Measurements from ENCODE around the gene EDN1. TPM values are rescaled to one million over a fixed set of nuclear protein-coding genes. Genes with fewer than 3 reads are reported as not detected.

Gene EDN1
- total RNA-seq = 0.43 and 2.0 TPM in 2 replicates

GRCh38 chr6:12289933-12290820, at the start of gene EDN1:
TSS of gene EDN1 (plus strand) at chr6:12290361. CDS start at chr6:12290630, 269 bp downstream.

